ENCODE data around the gene CPNE2.
"Not testable (repeated sequence)": the region's sequence is repeated elsewhere in the genome, so short reads cannot be mapped to it uniquely, and the experiment has no call there.

The CPNE2 gene

GRCh38 chr16:57167538-57167937 is 75.2 kb downstream of the CPNE2 start:
- DNase-seq (ENCODE audit: low read depth in 2 of 2): no peak

GRCh38 chr16:57167953-57168352 is 75.6 kb downstream of the CPNE2 start:
- DNase-seq (ENCODE audit: low read depth in 2 of 2): no peak

GRCh38 chr16:57169327-57169726 is 76.9 kb downstream of the CPNE2 start:
- DNase-seq (ENCODE audit: low read depth in 2 of 2): no peak

GRCh38 chr16:57172721-57173290 is 80.4 kb downstream of the CPNE2 start:
- no peak for DNase-seq (ENCODE audit: low read depth in 2 of 2)

- DNase-seq (ENCODE audit: low read depth in 2 of 2): no peak
These were observed 83.5 kb downstream of the CPNE2 start for GRCh38 chr16:57175896-57176295.

- no peak for DNase-seq (ENCODE audit: low read depth in 2 of 2)
These were observed 85.8 kb downstream of the CPNE2 start for GRCh38 chr16:57178196-57178595.

GRCh38 chr16:57178793-57179212 is 86.4 kb downstream of the CPNE2 start:
- no peak for DNase-seq (ENCODE audit: low read depth in 2 of 2)

GRCh38 chr16:57179215-57179828 is 86.9 kb downstream of the CPNE2 start:
- no peak for DNase-seq (ENCODE audit: low read depth in 2 of 2)

GRCh38 chr16:57184113-57184512 is 91.7 kb downstream of the CPNE2 start:
- no peak for DNase-seq (ENCODE audit: low read depth in 2 of 2)

- DNase-seq (ENCODE audit: low read depth in 2 of 2): no peak
These were observed 92.6 kb downstream of the CPNE2 start for GRCh38 chr16:57184887-57185445.

- DNase-seq (ENCODE audit: low read depth in 2 of 2): no peak
These were observed 93.1 kb downstream of the CPNE2 start for GRCh38 chr16:57185446-57185944.

GRCh38 chr16:57185945-57186871 is 93.8 kb downstream of the CPNE2 start, which contains the start of the genes PSME3IP1 and RSPRY1:
PSME3IP1 (minus strand) TSS chr16:57186039; CDS start chr16:57173854, 12,185 bp downstream.
RSPRY1 (plus strand) TSS chr16:57186329; CDS start chr16:57204659, 18,330 bp downstream.
- DNase-seq (ENCODE audit: low read depth in 2 of 2): peak; percentile 97 to 98

- no peak for DNase-seq (ENCODE audit: low read depth in 2 of 2)
These were observed 94.8 kb downstream of the CPNE2 start for GRCh38 chr16:57186872-57187854.

- DNase-seq (ENCODE audit: low read depth in 2 of 2): not testable (repeated sequence)
These were observed 95.7 kb downstream of the CPNE2 start for GRCh38 chr16:57187902-57188710.

- DNase-seq (ENCODE audit: low read depth in 2 of 2): no peak
These were observed 96.3 kb downstream of the CPNE2 start for GRCh38 chr16:57188711-57189002.

GRCh38 chr16:57189527-57189926 is 97.1 kb downstream of the CPNE2 start:
- DNase-seq (ENCODE audit: low read depth in 2 of 2): not testable (repeated sequence)

GRCh38 chr16:57190136-57190535 is 97.8 kb downstream of the CPNE2 start:
- DNase-seq (ENCODE audit: low read depth in 2 of 2): no peak

GRCh38 chr16:57191056-57191571 is 98.7 kb downstream of the CPNE2 start:
- no peak for DNase-seq (ENCODE audit: low read depth in 2 of 2)

GRCh38 chr16:57192146-57192545 is 99.8 kb downstream of the CPNE2 start:
- DNase-seq (ENCODE audit: low read depth in 2 of 2): no peak
